SK-N-SH (cell line): ENCODE results near the gene CTDSPL2.

ENCODE experiments used
- CTCF ChIP-seq: fragments of 200-600 bp; sonication (generic); IDR thresholded peaks from 2 replicates; pipeline ENCODE4 v1.6.1; 2017; ENCODE audit warnings: antibody characterized with exemption, mild to moderate bottlenecking, moderate library complexity
- EP300 ChIP-seq, 2 experiments: IDR thresholded peaks; 2 replicates each; pipeline versions ENCODE4 v1.4.0 to v1.6.1; 2012; ENCODE audit warnings: borderline replicate concordance in 1 of 2, low read depth in 1 of 2, low read length in 1 of 2
- REST ChIP-seq: IDR thresholded peaks from 2 replicates; pipeline ENCODE4 v1.6.1; 2012; ENCODE audit warnings: mild to moderate bottlenecking, low read depth, low read length, moderate library complexity
- RFX5 ChIP-seq: IDR thresholded peaks from 2 replicates; pipeline ENCODE4 v1.6.1; 2012; ENCODE audit warnings: mild to moderate bottlenecking, improper control_type of control experiment, low read length
- TCF12 ChIP-seq: IDR thresholded peaks from 2 replicates; pipeline ENCODE4 v1.4.0; 2012

- TF ChIP-seq CTCF (no peak), RFX5 (no peak), REST (no peak), EP300 (IDR thresholded peaks at IDR 0.05; ENCODE audit: borderline replicate concordance in 1 of 2, low read depth in 1 of 2, low read length in 1 of 2) (no peak), TCF12 (no peak)
These were observed 127.7 kb downstream of the CTDSPL2 start for GRCh38 chr15:44554934-44555723.
